ENCODE measurements around the gene FHIT. TPM values are rescaled to one million over a fixed set of nuclear protein-coding genes. Genes with fewer than 3 reads are reported as not detected.

Gene FHIT
- total RNA-seq, 1 donor from 2014 or later: 21.5 TPM

DNA sequence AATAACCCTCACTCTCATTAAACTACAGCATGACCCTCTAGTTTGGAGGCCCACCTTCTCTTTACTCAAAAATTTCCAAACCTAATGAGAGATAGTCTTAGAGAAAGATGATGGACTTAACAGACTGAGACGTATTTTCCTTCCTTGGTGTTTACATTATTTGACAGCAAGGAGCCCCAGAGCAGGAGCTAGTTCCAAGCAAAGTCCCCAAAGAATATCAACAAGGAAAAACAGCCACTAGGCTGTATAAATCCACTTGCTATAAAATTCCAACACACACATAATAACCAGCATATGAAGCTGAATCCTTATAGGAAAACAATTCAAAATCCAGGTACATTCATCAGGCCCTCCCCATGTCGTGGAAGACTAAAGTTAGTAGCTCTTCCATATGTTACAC, 660.0 kb downstream of the FHIT start:
- ATAC-seq (ENCODE audit: poor library complexity): no peak
- no peak for DNase-seq
- intact Hi-C loops (cut with DNase I): no loop called here

DNA sequence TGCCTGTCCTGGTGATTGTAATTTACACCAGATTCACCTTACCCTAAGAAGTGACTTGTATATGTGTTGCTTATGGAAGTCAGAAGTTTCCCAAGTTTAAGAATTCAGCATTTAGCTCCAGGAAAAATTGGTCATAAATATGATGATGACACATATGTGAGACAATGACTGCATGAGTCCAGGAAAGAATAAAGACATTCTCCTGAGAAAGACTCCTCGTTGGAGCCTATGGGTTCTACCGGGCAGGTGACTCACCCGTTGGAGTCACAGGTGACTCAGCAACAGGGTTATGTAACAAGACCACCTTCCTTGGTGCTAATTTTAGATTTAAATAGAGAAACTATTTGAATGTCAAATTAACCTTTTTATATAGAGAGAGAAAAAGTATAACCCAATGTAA, 662.4 kb downstream of the FHIT start:
- intact Hi-C loops (cut with DNase I): no loop called here
- DNase-seq: no peak
- ATAC-seq (ENCODE audit: poor library complexity): no peak

DNA sequence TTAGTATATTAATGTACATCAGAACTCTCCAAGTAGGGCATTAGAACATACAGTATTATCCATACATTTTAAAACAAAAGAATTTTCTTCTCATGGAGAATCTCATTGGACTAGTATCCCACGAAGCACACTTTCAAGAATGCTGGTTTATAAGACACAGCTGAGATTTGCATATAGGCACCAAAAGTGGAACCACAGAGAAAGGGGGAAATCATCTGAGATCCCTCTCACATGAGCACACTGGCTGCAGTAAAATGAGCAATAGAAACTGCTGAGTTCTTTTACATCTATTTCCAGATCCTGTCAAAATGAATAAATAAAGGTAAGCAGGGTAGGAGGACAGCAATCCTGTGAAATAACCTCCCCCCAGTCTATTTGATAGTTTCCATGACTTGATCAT, 665.3 kb downstream of the FHIT start:
- ATAC-seq (ENCODE audit: poor library complexity): no peak
- intact Hi-C loops (cut with DNase I): no loop called here
- DNase-seq: no peak

DNA sequence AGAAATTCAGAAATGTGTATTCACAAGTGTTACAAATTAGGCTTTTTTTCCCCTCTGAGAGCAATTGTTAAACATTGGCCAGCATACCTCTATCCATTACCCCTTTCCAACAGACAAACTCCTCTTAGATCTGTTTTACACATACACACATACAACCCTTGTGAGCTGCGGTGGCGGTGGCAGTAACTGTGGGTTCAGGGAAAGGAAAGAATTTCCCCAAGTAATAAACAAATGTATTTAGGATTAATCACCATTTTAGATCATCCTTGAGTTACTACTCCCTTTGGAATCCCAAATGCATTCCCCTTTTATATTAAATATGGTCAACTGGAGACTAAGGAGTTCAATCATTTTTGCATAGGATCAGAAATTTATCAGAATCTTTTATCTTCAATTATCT, 667.0 kb downstream of the FHIT start:
- no peak for ATAC-seq (ENCODE audit: poor library complexity)
- DNase-seq: no peak
- intact Hi-C loops (cut with DNase I): no loop called here

DNA sequence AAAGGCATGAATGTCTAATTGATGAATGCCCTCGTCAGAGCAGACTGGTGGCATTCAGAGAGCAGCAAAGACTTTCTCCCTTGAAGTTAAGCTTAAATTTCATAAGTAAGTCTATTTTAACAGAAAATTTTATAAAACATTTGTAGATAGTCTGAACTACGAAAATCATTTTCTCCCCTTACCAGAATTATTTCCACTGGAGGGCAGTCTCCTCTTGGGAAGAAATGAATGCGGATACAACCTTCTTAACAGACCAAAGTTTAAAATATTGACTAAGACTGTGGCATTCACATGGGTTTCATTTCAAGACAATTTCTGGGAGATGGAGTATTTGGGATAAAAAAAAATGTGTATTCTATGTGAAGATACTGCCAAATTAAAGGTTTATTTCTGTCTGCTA, 669.0 kb downstream of the FHIT start:
- no peak for ATAC-seq (ENCODE audit: poor library complexity)
- DNase-seq: no peak
- intact Hi-C loops (cut with DNase I): no loop called here

DNA sequence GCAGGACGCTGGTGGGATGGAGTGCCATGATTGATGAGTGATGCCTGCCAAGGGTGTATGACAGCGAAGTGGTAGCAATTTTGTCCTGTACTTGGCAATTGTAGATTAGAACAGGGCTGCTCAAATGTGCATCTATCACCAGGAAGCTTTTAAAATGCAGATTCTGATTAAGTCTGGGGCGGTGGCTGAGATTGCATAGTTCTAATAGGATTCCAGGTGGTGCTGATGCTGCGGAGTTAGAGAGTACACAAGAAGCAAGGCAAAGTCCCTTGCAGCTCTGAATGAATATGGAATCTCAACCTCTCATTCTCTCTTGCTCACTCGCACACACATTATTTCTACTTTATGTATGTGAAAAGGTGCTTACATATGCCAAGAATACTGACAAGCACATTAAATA, 670.4 kb downstream of the FHIT start:
- ATAC-seq (ENCODE audit: poor library complexity) (no peak), DNase-seq (no peak)
- intact Hi-C loops (cut with DNase I): no loop called here

DNA sequence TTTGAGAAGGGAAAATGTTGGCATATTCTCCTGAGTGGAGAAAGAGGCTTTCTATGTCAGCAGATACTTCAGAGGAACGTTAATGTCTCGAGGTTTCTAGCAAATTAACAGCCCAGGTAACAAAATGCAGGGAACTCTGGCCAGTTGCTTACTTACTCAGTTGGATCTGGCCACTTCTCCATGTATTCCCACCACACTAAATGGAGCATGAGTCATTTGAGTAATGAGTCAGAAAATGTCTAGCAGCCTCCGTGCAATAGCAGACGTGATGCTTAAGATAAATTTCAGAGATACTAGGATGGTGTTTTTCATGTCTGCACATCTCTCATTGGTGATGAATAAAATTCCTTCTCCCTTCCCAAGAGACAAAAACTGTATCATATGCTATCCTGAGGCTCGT, 671.5 kb downstream of the FHIT start:
- no peak for ATAC-seq (ENCODE audit: poor library complexity)
- no peak for DNase-seq
- intact Hi-C loops (cut with DNase I): no loop called here

DNA sequence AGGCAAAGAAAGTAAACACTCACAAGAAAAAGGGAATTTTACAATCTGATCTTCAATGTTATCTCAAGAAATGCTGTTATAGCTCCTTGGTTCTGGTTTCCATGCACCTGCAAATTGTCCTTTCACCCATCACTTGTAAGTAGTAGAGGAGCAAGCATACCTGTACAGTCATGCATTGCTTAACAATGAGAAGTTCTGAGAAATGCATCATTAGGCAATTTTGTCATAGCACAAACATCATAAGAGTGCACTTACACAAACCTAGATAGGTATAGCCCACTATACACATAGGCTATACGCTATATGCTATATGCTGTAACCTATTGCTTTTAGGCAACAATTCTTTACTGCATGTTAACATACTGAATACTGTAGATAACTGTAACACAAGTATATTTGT, 672.3 kb downstream of the FHIT start:
- intact Hi-C loops (cut with DNase I): no loop called here
- no peak for DNase-seq
- ATAC-seq (ENCODE audit: poor library complexity): no peak

DNA sequence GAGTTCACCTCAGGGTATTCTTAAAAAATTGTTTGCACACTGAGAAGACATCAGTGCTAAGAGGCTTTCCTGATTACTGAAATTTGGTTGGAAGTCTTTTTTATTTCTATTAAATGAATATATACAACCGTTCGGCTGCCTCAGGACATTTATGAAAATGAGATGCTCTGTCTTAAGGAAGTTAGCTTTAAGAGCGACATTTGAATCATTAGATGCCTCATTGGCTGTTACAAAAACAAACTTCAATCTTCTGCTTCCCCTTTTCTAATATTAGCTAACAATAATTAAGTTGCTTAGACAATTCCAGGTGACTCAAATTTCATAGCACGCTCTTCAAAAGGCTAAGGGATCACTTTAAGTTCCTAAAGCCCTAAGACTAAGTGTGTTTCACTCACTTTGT, 673.7 kb downstream of the FHIT start:
- DNase-seq (no peak), ATAC-seq (ENCODE audit: poor library complexity) (no peak)
- intact Hi-C loops (cut with DNase I): no loop called here

DNA sequence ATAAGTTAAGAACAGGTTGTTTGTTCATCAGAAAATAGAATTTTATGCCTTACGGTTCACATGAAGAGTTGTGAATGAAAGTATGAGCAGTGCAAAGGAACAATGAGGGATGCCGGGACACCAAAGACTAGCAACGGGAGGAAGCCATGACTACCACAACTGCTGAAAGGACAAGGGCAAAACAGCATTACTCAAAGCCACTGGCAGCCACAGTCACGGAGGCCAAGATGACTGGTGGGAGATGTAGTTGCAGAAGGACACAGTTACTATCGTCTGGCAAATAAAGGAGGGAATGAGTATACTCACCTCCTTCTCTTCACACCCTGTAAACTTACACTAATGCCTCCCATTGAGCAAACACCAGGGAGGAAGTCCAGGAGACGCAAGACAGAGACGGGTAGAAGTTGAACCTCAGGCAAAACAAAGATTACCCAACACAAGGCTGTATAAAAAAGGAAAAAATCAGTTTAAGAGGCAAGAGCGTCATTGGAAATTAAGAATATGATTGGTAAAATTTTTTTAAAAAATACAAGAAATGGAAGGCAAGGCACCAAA, 675.5 kb downstream of the FHIT start:
- DNase-seq (no peak), ATAC-seq (ENCODE audit: poor library complexity) (no peak)
- intact Hi-C loops (cut with DNase I): no loop called here

DNA sequence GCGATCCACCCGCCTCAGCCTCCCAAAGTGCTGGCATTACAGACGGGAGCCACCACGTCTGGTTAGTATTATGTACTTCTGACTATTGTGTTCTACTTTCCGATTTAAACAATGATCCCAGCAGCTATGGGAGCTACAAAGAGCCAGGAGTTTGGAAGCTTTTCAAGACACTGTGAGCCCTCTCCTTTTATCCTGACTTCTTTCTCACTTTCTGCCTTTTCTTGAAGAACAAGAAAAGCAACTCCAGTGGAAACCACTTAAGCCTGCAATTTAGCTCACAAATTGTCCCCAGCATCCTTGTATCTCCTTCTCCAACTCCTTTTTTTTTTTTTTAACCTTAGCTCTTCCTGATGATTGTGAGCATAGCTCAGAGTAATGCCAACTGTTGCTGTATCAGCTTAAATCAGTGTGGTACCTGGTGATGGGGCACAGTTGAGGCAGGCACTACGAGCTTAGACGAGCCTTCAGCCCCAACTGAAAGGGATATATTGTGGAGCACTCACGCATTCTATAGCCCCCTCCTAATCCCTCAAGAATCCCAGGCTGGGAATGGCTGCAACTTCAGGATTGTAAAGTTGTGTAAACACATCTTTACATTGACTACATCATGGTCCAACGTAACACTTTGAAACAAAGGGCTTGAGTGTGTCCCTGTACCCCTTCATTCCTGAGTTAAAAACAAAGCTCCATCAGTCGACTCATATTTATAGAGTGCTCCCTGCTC, 677.0 kb downstream of the FHIT start:
- intact Hi-C loops (cut with DNase I): no loop called here
- DNase-seq (no peak), ATAC-seq (ENCODE audit: poor library complexity) (no peak)

DNA sequence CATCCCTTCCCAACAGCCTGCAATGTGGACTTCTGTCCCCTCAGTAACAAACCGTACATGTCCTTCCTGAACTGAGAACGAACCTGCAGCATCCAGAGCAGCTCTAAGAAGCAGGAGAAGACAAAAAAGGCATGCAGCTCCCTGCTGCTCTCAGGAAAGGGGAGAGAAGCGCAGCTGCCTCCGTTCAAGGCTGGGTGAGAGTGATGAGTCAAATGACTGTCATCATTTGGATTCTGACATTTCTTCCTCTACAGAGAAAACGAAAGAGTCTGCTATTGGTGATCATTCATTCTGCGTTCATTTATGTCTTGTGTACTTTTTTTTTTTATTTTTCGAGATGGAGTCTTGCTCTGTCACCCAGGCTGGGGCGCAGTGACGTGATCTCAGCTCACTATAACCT, 677.8 kb downstream of the FHIT start:
- intact Hi-C loops (cut with DNase I): no loop called here
- ATAC-seq (ENCODE audit: poor library complexity): no peak
- no peak for DNase-seq

DNA sequence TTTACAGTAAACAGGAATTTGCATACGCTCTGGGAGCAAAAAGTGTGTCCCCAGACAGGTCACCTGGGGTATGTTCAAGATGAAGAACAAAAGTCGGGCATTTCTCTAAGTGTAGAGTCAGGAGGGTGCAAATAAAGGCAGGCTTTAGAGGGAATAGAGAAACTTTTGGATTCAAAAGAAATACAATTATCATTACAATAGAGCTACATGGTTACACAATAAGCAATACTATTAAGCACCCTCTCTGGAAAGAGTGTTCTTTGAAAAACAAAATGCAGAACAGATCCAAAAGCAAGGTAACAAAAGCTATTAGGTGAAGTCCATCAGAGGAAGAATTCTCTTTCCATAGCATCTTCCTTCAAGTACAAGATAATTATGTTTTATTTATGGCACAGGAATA, 679.7 kb downstream of the FHIT start:
- no peak for ATAC-seq (ENCODE audit: poor library complexity)
- intact Hi-C loops (cut with DNase I): no loop called here
- no peak for DNase-seq

DNA sequence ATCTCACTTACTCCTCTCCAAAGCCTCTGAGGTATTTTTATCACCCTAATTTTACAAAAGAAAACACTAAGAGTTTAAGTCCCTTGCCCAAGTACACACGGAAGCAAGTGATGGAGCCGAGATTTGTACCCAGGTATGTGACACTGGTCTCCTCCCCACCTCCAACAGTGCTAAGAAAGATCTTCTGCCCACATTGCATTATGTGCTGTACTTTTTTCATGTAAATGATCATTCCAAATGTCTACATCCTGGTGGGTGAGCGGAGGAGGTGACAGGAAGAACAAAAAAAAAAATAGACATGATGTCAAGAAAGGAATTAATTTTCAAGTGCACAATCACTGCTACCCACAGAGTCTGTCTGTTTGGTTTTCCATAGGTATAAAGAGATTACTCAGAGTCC, 694.1 kb downstream of the FHIT start:
- DNase-seq: no peak
- no peak for ATAC-seq (ENCODE audit: poor library complexity)
- intact Hi-C loops (cut with DNase I): no loop called here

DNA sequence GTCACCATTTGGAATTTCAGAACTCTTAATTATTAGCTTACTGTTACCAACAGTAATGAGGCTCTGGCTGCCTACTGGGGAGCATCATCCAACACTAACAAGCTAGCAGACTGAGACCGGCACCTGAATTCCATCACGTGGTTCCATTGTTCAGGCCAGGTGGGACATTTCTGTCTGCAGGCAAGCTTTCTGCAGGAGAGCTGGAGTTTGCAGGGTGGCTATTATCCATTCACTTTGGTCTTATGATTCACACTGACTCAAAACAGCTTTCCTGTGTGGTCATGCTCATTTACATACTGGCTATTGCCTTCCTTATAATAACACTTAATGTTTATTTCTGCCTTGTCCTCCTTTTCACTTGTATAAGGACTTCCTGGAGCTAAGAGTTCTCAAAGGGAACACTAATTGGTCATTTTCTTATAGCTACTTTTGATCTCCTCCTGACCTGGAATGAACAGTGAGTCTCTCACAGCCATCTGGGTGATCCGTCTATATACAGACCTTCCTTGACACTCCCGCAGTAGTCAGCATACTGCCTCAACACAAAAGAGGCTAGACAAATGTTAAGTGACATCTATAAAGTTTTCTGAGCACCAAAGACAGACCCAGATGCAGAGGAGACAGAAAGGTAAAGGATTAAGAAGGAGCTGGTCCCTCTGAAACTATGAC, 695.4 kb downstream of the FHIT start:
- intact Hi-C loops (cut with DNase I): no loop called here
- ATAC-seq (ENCODE audit: poor library complexity) (no peak), DNase-seq (no peak)

DNA sequence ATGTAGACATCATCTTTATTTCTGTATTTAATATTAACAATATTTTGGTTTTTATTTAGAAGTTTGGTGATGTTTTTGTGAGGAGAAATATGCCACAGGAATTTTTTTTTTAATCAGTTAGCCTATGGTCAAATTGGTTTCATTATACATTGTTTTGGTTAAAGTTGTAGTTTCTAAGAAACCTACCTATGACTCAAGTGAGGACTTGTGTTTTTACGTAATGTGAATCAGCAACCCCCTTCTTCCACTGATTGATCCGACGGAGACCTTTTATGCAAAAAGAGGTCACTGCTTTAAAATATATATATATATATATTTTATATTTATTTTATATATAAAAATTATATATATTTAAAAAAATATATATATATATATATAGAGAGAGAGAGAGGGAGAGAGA, 698.1 kb downstream of the FHIT start:
- DNase-seq (no peak), ATAC-seq (ENCODE audit: poor library complexity) (no peak)
- intact Hi-C loops (cut with DNase I): no loop called here

DNA sequence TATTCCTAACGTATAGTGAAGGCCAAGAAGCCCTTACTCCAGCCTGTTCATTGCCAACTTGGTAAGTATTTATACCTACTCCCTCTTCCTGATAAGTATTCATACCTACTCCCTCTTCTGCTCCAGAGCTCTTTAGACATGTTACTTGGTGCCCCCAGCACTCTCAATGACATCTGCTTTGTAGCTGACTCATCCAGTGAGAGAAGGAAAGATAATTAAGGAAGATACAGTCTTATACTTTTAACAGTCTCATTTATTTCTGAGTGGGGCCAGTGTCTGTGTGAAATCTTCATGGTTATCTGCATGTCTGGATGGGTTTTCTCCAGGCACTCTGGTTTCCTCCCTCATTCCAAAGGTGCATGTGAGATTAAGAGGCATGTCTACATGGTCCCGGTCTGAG, 698.7 kb downstream of the FHIT start:
- ATAC-seq (ENCODE audit: poor library complexity) (no peak), DNase-seq (no peak)
- intact Hi-C loops (cut with DNase I): no loop called here

DNA sequence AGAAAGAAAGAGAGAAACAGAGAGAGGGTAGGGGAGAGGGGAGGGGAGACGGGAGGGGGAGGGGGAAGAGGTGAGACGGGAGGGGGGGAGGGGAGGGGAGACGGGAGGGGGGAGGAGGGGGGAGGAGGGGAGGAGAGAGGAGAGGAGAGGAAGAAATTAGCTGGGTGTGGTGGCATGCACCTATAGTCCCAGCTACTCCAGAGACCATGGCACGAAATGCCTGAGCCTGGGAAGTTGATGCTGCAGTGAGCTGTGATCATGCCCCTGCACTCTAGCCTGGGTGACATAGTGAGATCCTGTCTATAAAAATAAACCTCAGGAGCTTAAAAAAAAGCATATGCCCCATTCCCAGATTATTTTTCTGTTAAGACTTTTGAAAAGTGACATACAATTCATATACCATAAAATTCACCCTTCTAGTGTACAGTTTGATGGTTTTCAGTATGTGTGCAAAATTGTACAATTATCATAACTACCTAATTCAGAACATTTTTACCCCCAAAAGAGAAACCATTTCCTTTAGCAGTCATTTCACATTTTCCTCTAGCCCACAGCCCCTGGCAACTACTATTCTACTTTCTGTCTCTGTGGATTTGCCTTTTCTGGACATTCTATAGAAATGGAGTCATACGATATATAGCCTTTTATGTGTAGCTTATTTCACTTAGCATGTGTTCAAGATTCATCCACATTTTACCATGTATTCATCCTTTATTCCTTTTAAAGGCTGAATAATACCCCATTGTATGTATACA, 699.6 kb downstream of the FHIT start:
- intact Hi-C loops (cut with DNase I): no loop called here
- ATAC-seq (ENCODE audit: poor library complexity) (no peak), DNase-seq (no peak)

DNA sequence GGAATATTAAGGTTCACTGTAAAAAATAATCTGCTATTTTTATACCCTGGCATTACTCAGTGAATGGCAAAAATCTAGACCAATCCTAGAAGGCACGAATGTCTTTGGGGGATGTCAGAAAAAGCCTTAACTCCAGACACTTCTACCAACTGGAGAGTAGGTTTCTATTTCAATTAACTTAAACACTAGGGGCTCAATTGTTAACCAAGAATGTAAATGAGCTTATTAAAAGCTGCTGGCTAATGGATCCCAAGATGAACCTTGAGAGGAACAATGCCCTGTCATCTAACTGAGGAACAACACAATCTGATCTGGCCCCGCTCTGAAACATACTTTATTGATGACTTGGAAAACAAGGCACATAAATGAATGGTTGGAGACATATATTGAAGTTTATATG, 701.4 kb downstream of the FHIT start:
- no peak for ATAC-seq (ENCODE audit: poor library complexity)
- DNase-seq: no peak
- intact Hi-C loops (cut with DNase I): no loop called here

DNA sequence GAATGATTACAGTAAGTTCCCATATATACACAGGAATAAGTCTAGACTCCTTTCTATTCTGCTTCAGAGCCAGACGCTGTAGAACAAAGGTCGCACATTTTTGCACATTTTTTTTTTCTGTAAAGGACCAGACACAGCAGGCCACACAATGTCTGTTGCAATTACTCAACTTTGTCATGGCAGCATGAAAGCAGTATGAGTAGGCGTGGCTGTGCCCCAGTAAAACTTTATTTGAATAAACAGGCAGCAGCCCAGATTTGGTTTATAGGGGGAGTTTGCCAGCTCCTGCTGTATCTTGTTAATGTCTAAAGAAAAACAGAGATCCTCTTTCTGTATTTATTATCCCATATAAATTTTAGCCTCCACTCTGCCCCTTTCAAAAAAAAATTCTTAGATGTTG, 708.3 kb downstream of the FHIT start:
- DNase-seq (no peak), ATAC-seq (ENCODE audit: poor library complexity) (no peak)
- intact Hi-C loops (cut with DNase I): no loop called here
